GM10266 (cell line): ENCODE measurements around the gene VENTX.

Experiments
- DNase-seq: peaks from one replicate; pipeline ENCODE4 v3.0.0; 2012; ENCODE audit errors: extremely low spot score
- TF ChIP-seq, protein P1 (sequence below): IDR thresholded peaks from 2 replicates; pipeline ENCODE4 v1.5.1; 2012; ENCODE audit warnings: mild to moderate bottlenecking, low read depth; ENCODE audit not compliant: control insufficient read depth, insufficient read depth; ENCODE audit errors: missing control alignments

The VENTX gene

DNA sequence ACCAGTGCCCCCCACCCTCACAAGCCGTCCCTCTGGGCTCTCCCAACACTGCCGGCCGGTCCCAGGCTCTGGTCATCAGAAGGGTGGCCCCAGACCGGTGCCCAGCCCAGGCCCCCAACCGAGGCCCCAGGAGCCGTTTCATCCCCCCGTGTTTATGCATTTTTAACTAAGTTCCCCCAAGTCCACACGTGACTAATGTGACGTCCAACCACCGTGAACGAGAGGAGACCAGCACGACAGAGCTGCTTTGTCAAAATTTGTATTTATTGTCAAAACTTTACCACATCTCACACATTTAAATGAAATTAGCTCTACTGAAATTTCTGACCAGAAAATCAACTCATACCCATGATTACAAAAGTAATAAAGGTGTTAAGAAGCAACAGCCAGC, 8.6 kb downstream of the VENTX start:
- TF ChIP-seq, protein P1, sequence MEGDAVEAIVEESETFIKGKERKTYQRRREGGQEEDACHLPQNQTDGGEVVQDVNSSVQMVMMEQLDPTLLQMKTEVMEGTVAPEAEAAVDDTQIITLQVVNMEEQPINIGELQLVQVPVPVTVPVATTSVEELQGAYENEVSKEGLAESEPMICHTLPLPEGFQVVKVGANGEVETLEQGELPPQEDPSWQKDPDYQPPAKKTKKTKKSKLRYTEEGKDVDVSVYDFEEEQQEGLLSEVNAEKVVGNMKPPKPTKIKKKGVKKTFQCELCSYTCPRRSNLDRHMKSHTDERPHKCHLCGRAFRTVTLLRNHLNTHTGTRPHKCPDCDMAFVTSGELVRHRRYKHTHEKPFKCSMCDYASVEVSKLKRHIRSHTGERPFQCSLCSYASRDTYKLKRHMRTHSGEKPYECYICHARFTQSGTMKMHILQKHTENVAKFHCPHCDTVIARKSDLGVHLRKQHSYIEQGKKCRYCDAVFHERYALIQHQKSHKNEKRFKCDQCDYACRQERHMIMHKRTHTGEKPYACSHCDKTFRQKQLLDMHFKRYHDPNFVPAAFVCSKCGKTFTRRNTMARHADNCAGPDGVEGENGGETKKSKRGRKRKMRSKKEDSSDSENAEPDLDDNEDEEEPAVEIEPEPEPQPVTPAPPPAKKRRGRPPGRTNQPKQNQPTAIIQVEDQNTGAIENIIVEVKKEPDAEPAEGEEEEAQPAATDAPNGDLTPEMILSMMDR, result no peak
- DNase-seq, result no peak

DNA sequence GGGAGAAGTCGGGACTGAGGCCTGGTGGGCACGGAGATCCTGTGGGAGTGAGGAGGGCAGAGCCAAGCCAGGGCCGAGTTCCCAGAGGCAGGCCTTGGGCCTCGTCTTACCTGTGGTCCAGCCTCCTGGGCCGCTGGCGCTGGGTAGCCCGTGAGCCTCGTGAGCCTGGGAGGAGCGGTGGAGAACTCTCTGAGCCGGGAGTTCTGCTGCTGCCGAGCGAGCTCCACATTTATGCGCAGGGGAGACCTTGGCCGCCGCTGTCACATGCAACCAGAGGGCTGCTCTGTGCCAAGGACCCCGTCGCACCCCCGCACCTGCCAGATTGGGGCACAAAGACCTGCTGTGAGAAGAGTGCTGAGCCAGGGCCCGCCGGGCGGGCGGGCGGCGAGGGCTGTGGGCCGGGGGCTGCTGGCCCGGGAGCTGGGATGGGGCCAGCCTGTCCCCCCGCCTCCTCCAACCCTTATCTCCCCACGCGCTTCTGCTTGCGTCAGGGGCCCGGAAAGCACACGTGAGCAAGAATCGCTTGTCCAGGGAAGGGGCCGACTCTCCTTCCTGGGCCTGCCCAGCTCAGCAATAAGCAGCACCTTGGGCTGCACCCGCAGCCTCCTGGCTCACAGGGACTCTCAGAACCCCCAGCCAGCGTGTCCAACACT, 10.2 kb downstream of the VENTX start:
- no peak for DNase-seq
- TF ChIP-seq, protein P1, result no peak

DNA sequence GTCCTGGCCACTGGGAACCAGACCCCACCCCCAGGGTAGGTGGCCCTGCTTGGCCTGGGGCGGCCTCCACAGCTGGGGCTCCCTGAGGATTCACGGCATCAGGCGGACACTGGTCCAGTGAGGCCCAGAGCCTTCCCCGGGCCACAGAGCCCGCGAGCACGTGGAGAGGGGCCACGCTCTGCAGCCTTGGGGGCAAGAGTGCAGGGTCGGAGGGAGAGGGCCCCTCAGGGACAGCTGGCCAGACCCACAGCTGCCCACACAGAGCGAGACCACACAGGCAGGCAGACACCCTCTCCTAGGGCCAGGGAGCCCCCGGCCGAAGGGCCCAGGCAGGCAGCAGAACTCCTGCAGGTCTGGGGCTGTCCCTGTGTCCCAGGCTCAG, 10.7 kb downstream of the VENTX start:
- TF ChIP-seq, protein P1, result no peak
- no peak for DNase-seq

DNA sequence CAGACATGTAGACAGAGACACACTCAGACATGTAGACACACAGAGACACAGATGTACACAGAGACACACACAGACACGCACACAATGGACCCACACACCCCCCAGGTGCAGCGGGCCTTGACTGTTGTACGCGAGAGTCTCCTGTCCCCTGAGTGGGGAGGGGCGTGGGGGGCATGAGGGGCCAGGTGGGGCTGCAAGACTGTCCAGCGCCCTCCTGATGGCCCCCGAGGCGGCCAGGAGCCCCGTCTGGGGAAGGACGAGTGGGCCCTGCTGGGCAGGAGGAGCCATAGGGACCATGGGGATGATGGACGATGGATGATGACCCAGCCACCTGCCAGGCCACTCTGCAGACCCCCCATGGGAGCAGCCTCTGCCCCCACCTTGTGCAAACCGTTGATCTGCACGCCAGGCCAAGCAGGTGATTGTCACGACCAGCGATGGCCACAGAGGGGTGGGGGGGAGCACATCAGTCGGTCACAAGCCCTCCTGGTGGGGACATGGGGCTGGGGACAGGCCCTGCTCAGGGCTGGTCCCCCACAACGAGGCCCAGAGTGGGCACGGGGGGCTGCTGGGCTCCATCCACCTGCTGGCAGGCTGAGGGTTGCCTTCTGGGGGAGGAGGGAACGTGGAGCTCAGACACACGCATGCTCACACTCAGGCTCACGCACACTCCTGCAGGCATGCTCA, 11.6 kb downstream of the VENTX start:
- TF ChIP-seq, protein P1, result no peak
- no peak for DNase-seq

DNA sequence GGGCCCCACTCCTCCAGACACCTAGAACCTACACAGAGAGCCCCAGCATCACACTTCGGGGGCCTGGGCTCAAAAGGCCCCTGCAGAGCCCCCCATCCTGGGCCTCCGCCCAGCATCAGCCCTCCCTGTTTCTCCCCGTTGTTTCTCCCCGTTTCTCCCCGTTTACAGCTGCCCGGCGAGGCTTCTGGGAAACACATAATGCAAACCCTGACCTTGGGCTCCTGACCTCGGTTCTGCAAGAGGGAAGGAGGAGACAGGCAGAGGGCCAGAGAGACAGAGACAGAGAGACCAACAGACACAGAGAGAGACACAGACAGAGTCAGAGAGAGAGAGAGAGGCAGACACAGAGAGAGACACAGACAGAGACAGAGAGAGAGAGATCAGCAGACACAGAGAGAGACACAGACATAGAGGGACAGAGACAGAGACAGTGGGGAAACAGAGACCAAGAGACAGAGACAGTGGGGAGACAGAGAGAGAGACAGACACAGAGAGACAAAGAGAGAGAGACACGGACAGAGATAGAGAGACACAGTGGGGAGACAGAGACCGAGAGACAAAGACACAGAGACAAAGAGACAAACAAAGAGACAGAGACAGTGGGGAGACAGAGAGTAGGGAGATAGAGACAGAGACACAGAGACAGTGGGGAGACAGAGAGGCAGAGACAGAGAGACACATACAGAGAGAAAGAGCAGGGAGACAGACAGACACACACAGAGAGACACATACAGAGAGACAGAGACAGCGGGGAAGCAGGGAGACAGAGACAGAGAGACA, 12.5 kb downstream of the VENTX start:
- DNase-seq, result no peak
- TF ChIP-seq, protein P1, result no peak

DNA sequence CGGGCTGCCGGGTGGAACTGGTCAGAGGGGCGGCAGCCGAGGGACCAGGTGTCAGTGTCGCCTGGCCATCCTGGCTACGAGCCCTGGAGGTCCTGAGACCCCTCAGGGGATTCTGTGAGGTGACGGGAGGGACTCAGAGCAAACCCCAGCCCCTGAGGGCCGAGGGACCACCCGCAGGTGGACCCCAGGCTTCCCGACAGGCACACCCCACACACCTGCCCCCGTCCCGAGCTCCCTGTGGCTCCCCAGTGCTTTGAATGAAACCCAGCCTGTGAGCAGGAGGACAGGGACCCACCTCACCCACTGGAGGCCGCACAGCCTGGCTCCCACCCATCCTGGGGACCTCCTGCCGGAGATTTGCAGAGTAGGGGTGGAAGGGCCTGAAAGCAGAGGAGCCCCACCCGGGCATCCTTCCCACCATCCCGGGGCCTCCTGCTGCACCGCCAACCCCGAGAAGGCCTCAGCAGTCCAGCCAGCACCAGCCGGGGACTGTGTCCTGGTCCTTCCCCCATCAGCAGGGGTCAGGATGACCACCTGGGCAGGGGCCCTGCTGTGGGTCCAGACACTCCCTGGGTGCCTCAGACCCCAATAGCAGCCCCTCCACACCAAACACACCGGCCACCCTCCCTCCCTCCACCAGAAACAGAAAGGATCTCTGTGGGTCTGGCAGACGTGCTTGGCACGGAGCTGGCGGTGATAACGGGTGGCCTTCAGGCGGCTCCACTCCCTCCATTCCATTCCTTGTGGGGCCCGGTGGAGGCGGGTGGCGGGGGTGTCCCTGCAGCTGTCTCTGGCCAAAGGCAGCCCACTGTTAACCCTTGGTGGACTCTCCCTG, 13.9 kb downstream of the VENTX start:
- TF ChIP-seq, protein P1, result no peak
- no peak for DNase-seq
